PC-9 (cell line): ENCODE data around the gene OR56A5.

Experiments used
- CTCF ChIP-seq: fragments of 200-600 bp; sonication (generic); conservative IDR thresholded peaks from 2 replicates; pipeline ENCODE4 v1.6.1; 2017; ENCODE audit warnings: mixed run types, antibody characterized with exemption, mild to moderate bottlenecking, moderate library complexity
- EZH2 ChIP-seq: fragments of 200-600 bp; sonication (generic); IDR thresholded peaks from 2 replicates; pipeline ENCODE4 v1.8.0; 2017; ENCODE audit warnings: antibody characterized with exemption, low read depth

- no peak for TF ChIP-seq CTCF
- TF ChIP-seq EZH2: no peak
These were observed 23.9 kb upstream of the OR56A5 start for GRCh38 chr11:5992150-5992549.
